ENCODE results near the gene ERCC1. TPM values are rescaled to one million over a fixed set of nuclear protein-coding genes. Genes with fewer than 3 reads are reported as not detected.

Gene ERCC1
- total RNA-seq, 3 donors from 2014 or later (not counting 1 experiment from before 2014, with no cell fraction given) = 46.8 to 55.2 (median 48.2) TPM

- TF ChIP-seq, protein P1, sequence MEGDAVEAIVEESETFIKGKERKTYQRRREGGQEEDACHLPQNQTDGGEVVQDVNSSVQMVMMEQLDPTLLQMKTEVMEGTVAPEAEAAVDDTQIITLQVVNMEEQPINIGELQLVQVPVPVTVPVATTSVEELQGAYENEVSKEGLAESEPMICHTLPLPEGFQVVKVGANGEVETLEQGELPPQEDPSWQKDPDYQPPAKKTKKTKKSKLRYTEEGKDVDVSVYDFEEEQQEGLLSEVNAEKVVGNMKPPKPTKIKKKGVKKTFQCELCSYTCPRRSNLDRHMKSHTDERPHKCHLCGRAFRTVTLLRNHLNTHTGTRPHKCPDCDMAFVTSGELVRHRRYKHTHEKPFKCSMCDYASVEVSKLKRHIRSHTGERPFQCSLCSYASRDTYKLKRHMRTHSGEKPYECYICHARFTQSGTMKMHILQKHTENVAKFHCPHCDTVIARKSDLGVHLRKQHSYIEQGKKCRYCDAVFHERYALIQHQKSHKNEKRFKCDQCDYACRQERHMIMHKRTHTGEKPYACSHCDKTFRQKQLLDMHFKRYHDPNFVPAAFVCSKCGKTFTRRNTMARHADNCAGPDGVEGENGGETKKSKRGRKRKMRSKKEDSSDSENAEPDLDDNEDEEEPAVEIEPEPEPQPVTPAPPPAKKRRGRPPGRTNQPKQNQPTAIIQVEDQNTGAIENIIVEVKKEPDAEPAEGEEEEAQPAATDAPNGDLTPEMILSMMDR (IDR thresholded peaks at IDR 0.05) = no peak
- Mint-ChIP-seq H3K9me3 (no peaks in the 10 kb centered on the region), H3K4me1 (peaks cover 42 to 52% of the 10 kb centered on the region in 2 donors), H3K27me3 (ENCODE audit: low read depth in 2 of 2) (peaks cover 0 to 4% of the 10 kb centered on the region in 2 donors), H3K4me3 (peak overlapping the region; percentile 47), H3K36me3 (no peaks in the 10 kb centered on the region), H3K27ac (peak overlapping the region; percentile 92 to 98)
- intact Hi-C loops (cut with micrococcal nuclease) = loop anchor here (1.0 to 10.0 kb wide), 2 partner anchors 11 to 189 kb away; partner anchors contain the start of gene FOSB
- Histone ChIP-seq H3K9me3 (ENCODE audit: control insufficient read depth, insufficient read depth, low read length) (no peaks in the 10 kb centered on the region), H3K4me3 (ENCODE audit: low read length) (no peak overlapping the region), H3K27ac (ENCODE audit: low read length) (peak overlapping the region; percentile 74), H3K4me1 (ENCODE audit: control insufficient read depth, insufficient read depth, low read length) (peaks cover 40% of the 10 kb centered on the region), H3K27me3 (ENCODE audit: control insufficient read depth, insufficient read depth, low read length) (no peaks in the 10 kb centered on the region), H3K36me3 (ENCODE audit: control insufficient read depth, insufficient read depth, low read length) (no peaks in the 10 kb centered on the region)
- WGBS (ENCODE audit: insufficient coverage) = 3% methylated on average over 27 of the region's 27 CpGs
- ATAC-seq = peak; percentile 60 to 77 (median 72)
- DNase-seq = peak; percentile 84 to 88
Measured at GRCh38 chr19:45455707-45456499, 32.2 kb upstream of the ERCC1 start.

GRCh38 chr19:45451850-45452387 is 28.2 kb upstream of the ERCC1 start:
- H3K4me1 Mint-ChIP-seq = peaks cover 66 to 76% of the 10 kb centered on the region in 2 donors
- ATAC-seq = no peak

GRCh38 chr19:45451131-45451849 is 27.6 kb upstream of the ERCC1 start:
- DNase-seq = peak in 1 of 2 donors; percentile 89
- Histone ChIP-seq H3K27ac (ENCODE audit: low read length) (peak overlapping the region; percentile 100), H3K4me3 (ENCODE audit: low read length) (peak overlapping the region; percentile 67), H3K27me3 (ENCODE audit: control insufficient read depth, insufficient read depth, low read length) (no peaks in the 10 kb centered on the region), H3K4me1 (ENCODE audit: control insufficient read depth, insufficient read depth, low read length) (peaks cover 68% of the 10 kb centered on the region), H3K36me3 (ENCODE audit: control insufficient read depth, insufficient read depth, low read length) (peaks cover 5% of the 10 kb centered on the region), H3K9me3 (ENCODE audit: control insufficient read depth, insufficient read depth, low read length) (no peaks in the 10 kb centered on the region)
- Mint-ChIP-seq H3K4me3 (peak overlapping the region; percentile 93), H3K4me1 (peaks cover 66 to 75% of the 10 kb centered on the region in 2 donors), H3K9me3 (no peaks in the 10 kb centered on the region), H3K36me3 (no peaks in the 10 kb centered on the region), H3K27ac (peak overlapping the region; percentile 99 to 100), H3K27me3 (ENCODE audit: low read depth in 2 of 2) (no peaks in the 10 kb centered on the region)
- intact Hi-C loops (cut with micrococcal nuclease) = loop anchor here (10.0 kb wide), 1 partner anchor 194 kb away; no protein-coding TSS in a partner anchor
- peak; percentile 28 to 48 (median 30) for ATAC-seq
- 2% methylated on average over 28 of the region's 28 CpGs for whole genome bisulfite sequencing (ENCODE audit: insufficient coverage)
- TF ChIP-seq, protein P1 (IDR thresholded peaks at IDR 0.05) = no peak

More at GRCh38 chr19:45451850-45452387, 28.2 kb upstream of the ERCC1 start:
- Histone ChIP-seq H3K27me3 (ENCODE audit: control insufficient read depth, insufficient read depth, low read length) (no peaks in the 10 kb centered on the region), H3K9me3 (ENCODE audit: control insufficient read depth, insufficient read depth, low read length) (no peaks in the 10 kb centered on the region), H3K4me1 (ENCODE audit: control insufficient read depth, insufficient read depth, low read length) (peaks cover 68% of the 10 kb centered on the region), H3K4me3 (ENCODE audit: low read length) (no peak overlapping the region), H3K36me3 (ENCODE audit: control insufficient read depth, insufficient read depth, low read length) (peaks cover 5% of the 10 kb centered on the region), H3K27ac (ENCODE audit: low read length) (peak overlapping the region; percentile 100)
- intact Hi-C loops (cut with micrococcal nuclease) = loop anchor here (10.0 kb wide), 1 partner anchor 193 kb away; no protein-coding TSS in a partner anchor
- TF ChIP-seq, protein P1 (IDR thresholded peaks at IDR 0.05) = no peak
- Mint-ChIP-seq H3K27me3 (ENCODE audit: low read depth in 2 of 2) (no peaks in the 10 kb centered on the region), H3K4me3 (peak overlapping the region; percentile 93), H3K36me3 (no peaks in the 10 kb centered on the region), H3K9me3 (no peaks in the 10 kb centered on the region), H3K27ac (peak overlapping the region; percentile 99 to 100)
- DNase-seq = no peak
- WGBS (ENCODE audit: insufficient coverage) = 74% methylated on average over 12 of the region's 12 CpGs
